ENCODE results near the gene SQSTM1. TPM values are rescaled to one million over a fixed set of nuclear protein-coding genes. Genes with fewer than 3 reads are reported as not detected.
A peak's percentile ranks its signal among the peaks of the same experiment; 100 is the strongest.

The SQSTM1 gene
- total RNA-seq, 1 experiment from 2014 or later: 78.5 TPM

- no peak for TF ChIP-seq TEAD1 (CRISPR knock-in tag; IDR thresholded peaks at IDR 0.05)
- no peak for TF ChIP-seq ZNF219 (CRISPR knock-in tag; IDR thresholded peaks at IDR 0.05; ENCODE audit: borderline replicate concordance)
- TF ChIP-seq JUN (CRISPR knock-in tag; IDR thresholded peaks at IDR 0.05): no peak
- TF ChIP-seq E2F5 (CRISPR knock-in tag; IDR thresholded peaks at IDR 0.05): no peak
- no peak for TF ChIP-seq ESRRA (CRISPR knock-in tag; IDR thresholded peaks at IDR 0.05; ENCODE audit: borderline replicate concordance)
- TF ChIP-seq, protein P1, sequence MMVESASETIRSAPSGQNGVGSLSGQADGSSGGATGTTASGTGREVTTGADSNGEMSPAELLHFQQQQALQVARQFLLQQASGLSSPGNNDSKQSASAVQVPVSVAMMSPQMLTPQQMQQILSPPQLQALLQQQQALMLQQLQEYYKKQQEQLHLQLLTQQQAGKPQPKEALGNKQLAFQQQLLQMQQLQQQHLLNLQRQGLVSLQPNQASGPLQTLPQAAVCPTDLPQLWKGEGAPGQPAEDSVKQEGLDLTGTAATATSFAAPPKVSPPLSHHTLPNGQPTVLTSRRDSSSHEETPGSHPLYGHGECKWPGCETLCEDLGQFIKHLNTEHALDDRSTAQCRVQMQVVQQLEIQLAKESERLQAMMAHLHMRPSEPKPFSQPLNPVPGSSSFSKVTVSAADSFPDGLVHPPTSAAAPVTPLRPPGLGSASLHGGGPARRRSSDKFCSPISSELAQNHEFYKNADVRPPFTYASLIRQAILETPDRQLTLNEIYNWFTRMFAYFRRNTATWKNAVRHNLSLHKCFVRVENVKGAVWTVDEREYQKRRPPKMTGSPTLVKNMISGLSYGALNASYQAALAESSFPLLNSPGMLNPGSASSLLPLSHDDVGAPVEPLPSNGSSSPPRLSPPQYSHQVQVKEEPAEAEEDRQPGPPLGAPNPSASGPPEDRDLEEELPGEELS (CRISPR knock-in tag; IDR thresholded peaks at IDR 0.05): no peak
- TF ChIP-seq CREB1 (CRISPR knock-in tag; IDR thresholded peaks at IDR 0.05): no peak
These were observed 32.4 kb downstream of the SQSTM1 start (continued) for GRCh38 chr5:179852993-179853547.

DNA sequence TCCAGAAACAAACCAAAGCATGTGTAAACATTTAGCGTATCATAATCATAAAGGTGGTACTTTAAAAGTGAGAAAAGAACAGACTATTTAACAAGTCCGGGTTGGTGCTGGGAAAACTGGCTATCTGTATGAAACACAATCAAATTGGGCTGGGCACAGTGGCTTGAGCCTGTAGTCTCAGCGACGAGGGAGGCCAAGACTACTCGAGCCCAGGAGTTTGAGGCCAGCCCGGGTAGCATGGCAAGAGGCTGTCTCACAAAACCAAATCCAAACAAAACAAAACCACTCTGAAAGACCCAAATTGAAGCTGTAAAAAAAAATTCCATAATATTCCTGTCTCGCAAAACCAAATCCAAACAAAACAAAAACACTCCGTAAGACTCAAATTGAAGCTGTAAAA is 33.7 kb downstream of the SQSTM1 start:
- TF ChIP-seq TEAD4 (CRISPR knock-in tag; IDR thresholded peaks at IDR 0.05) (no peak), SMAD3 (CRISPR knock-in tag; IDR thresholded peaks at IDR 0.05; ENCODE audit: borderline replicate concordance) (no peak), ZNF263 (CRISPR knock-in tag; IDR thresholded peaks at IDR 0.05; ENCODE audit: low read depth) (no peak), TEAD1 (CRISPR knock-in tag; IDR thresholded peaks at IDR 0.05) (no peak), AFF4 (CRISPR knock-in tag; IDR thresholded peaks at IDR 0.05; ENCODE audit: borderline replicate concordance) (no peak), KAT7 (CRISPR knock-in tag; IDR thresholded peaks at IDR 0.05; ENCODE audit: borderline replicate concordance) (no peak)
- TF ChIP-seq, protein P2, sequence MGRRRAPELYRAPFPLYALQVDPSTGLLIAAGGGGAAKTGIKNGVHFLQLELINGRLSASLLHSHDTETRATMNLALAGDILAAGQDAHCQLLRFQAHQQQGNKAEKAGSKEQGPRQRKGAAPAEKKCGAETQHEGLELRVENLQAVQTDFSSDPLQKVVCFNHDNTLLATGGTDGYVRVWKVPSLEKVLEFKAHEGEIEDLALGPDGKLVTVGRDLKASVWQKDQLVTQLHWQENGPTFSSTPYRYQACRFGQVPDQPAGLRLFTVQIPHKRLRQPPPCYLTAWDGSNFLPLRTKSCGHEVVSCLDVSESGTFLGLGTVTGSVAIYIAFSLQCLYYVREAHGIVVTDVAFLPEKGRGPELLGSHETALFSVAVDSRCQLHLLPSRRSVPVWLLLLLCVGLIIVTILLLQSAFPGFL (CRISPR knock-in tag; IDR thresholded peaks at IDR 0.05; ENCODE audit: borderline replicate concordance): no peak
- TF ChIP-seq, protein P3, sequence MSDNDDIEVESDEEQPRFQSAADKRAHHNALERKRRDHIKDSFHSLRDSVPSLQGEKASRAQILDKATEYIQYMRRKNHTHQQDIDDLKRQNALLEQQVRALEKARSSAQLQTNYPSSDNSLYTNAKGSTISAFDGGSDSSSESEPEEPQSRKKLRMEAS (CRISPR knock-in tag; IDR thresholded peaks at IDR 0.05): no peak
- no peak for DNase-seq (ENCODE audit: low spot score)
- POLR2A ChIA-PET: no interaction called here
- ATAC-seq: no peak
- H3K9me3 Mint-ChIP-seq: no peaks in the 10 kb centered on the region
- H3K36me3 Mint-ChIP-seq: peaks cover 12% of the 10 kb centered on the region
- CTCF ChIA-PET: interaction anchor here (1.3 kb wide), 1 partner anchor 52 kb away, joined by 3 read pairs; no protein-coding TSS in a partner anchor
- no peak overlapping the region for H3K4me3 Mint-ChIP-seq
- H3K4me1 Mint-ChIP-seq: peaks cover 11% of the 10 kb centered on the region
- H3K27me3 Mint-ChIP-seq (ENCODE audit: low read depth): no peaks in the 10 kb centered on the region
- H3K27ac Mint-ChIP-seq: no peak overlapping the region

DNA sequence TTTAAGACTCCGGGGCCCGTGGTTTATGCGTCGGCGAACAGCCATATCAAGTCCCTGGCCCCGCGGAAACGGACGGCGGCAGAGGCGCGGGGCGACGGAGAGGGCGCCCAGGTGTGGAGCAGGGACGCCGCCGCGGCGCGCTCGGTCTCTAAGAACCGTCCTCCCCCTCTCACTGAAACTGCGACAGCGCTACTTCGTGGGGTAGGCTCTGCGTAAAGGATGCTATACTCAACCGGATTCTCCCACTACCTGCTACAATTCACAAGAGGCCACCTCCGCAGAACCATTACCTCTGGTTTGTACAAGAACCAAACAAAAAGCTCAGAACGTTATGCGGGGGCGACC is 37.5 kb downstream of the SQSTM1 start:
- DNase-seq (ENCODE audit: low spot score) (peak; percentile 40), ATAC-seq (peak; percentile 36)
- H3K4me1 Mint-ChIP-seq: peaks cover 19% of the 10 kb centered on the region
- H3K36me3 Mint-ChIP-seq: peaks cover 20% of the 10 kb centered on the region
- TF ChIP-seq PRRX2 (CRISPR knock-in tag; IDR thresholded peaks at IDR 0.05): no peak
- peak overlapping the region; percentile 94 for H3K4me3 Mint-ChIP-seq
- peak overlapping the region; percentile 64 for H3K27ac Mint-ChIP-seq
- POLR2A ChIA-PET: no interaction called here
- H3K9me3 Mint-ChIP-seq: peaks cover 7% of the 10 kb centered on the region
- CTCF ChIA-PET: interaction anchor here (1.0 to 2.7 kb wide), 2 partner anchors 56 to 117 kb away, joined by 4 to 9 read pairs; no protein-coding TSS in a partner anchor
- H3K27me3 Mint-ChIP-seq (ENCODE audit: low read depth): no peaks in the 10 kb centered on the region; the same call in 1 of the 2 replicates

Data from WTC11 (cell line).